SU-DHL-6 (cell line): Measurements from ENCODE around the gene CDK19.

Experiments used
- H2AFZ ChIP-seq: fragments of 200-600 bp; sonication (generic); 2 replicates; pipeline ENCODE4 v1.6.1; 2014; ENCODE audit warnings: low read depth, mild to moderate bottlenecking, moderate library complexity, mixed read lengths, antibody characterized with exemption, low read length; ENCODE audit not compliant: severe bottlenecking
- H3F3A ChIP-seq: fragments of 200-600 bp; shearing (Covaris generic); 2 replicates; pipeline ENCODE4 v1.6.0; 2016; ENCODE audit warnings: antibody characterized with exemption, mild to moderate bottlenecking; ENCODE audit not compliant: insufficient read depth
- H3K27ac ChIP-seq: fragments of 200-600 bp; sonication (generic); 2 replicates; pipeline ENCODE4 v1.5.1; 2016; ENCODE audit warnings: low read depth, mild to moderate bottlenecking, low read length, moderate library complexity, mixed read lengths
- H3K27me3 ChIP-seq: fragments of 200-600 bp; sonication (generic), shearing (Covaris generic); 2 replicates; pipeline ENCODE4 v1.6.0; 2014; ENCODE audit warnings: mild to moderate bottlenecking, low read length
- H3K36me3 ChIP-seq: fragments of 200-600 bp; sonication (generic); 2 replicates; pipeline ENCODE4 v1.6.1; 2014; ENCODE audit warnings: mild to moderate bottlenecking, low read length, mixed read lengths
- H3K4me2 ChIP-seq: fragments of 300-600, 200-600 bp; shearing (Covaris generic), sonication (generic); 2 replicates; pipeline ENCODE4 v1.6.0; 2014; ENCODE audit warnings: low read length, low read depth, mild to moderate bottlenecking; ENCODE audit not compliant: poor library complexity, severe bottlenecking
- H3K4me3 ChIP-seq: fragments of 200-600 bp; sonication (generic); 2 replicates; pipeline ENCODE4 v1.5.1; 2014; ENCODE audit warnings: antibody characterized with exemption, low read length, mild to moderate bottlenecking, mixed read lengths; ENCODE audit not compliant: insufficient read depth, poor library complexity, severe bottlenecking
- H3K79me2 ChIP-seq: fragments of 200-600 bp; sonication (generic); 2 replicates; pipeline ENCODE4 v1.6.1; 2014; ENCODE audit warnings: mild to moderate bottlenecking, low read length, moderate library complexity; ENCODE audit not compliant: insufficient read depth
- H3K9ac ChIP-seq: fragments of 200-600 bp; sonication (generic); 2 replicates; pipeline ENCODE4 v1.7.0; 2014; ENCODE audit warnings: mild to moderate bottlenecking, low read length
- H3K9me2 ChIP-seq: fragments of 200-600 bp; sonication (generic); replicated peaks from 2 replicates; pipeline ENCODE4 v1.6.1; 2014; ENCODE audit warnings: low read length; ENCODE audit not compliant: insufficient read depth
- H3K9me3 ChIP-seq: fragments of 200-600 bp; sonication (generic); 2 replicates; pipeline ENCODE4 v1.6.1; 2014; ENCODE audit warnings: low read length, mixed read lengths; ENCODE audit not compliant: insufficient read depth
- H4K20me1 ChIP-seq: fragments of 200-600 bp; sonication (generic); 2 replicates; pipeline ENCODE4 v1.6.1; 2014; ENCODE audit warnings: low read depth, mild to moderate bottlenecking, antibody characterized with exemption, low read length, moderate library complexity, mixed read lengths
- EZH2phosphoT487 ChIP-seq: fragments of 200-600 bp; sonication (generic), shearing (Covaris generic); conservative IDR thresholded peaks from 2 replicates; pipeline ENCODE4 v1.6.1; 2018; ENCODE audit warnings: mild to moderate bottlenecking, antibody characterized with exemption, low read length, moderate library complexity, mixed read lengths
- TF ChIP-seq, protein P1 (sequence below): fragments of 200-600 bp; sonication (generic); IDR thresholded peaks from one replicate; pipeline ENCODE4 v1.5.1; 2017; ENCODE audit warnings: antibody characterized with exemption, mild to moderate bottlenecking, low read length, moderate library complexity; ENCODE audit not compliant: insufficient read depth, poor library complexity, severe bottlenecking

The CDK19 gene

DNA sequence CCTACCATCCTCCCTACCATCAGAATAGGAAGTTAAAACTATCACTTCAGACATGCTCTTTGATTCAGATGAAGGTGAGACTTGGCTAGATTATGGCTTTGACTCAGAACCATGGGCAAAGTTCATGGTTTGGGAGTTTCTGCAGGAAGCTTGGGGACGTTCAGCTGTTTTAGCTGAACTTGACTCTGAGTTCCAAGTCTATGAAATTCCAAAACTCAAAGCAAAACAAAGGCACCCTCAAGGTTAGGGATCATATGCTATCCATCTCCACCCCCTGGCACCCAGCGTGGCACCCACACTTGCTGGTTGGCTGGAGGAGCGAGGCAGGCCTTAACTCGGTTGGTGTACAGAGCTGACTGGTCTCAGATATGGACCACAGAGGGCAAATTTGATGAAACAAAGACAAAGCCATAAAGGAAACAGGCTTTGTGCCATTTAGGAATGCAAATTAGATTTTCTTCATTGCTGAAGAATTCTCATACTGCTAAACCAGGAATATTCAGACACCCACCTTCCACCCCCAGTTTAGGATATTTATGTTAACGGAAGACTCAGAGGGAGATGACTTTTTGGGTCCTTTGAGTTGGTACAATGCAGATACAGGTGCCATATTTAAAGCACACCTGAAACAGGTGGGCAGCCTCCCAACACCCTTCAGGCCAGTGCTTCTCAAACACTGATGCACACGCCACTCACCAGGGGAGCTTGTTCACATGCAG lies 250.4 kb downstream of the CDK19 start:
- H3K4me2 ChIP-seq, result no peak overlapping the region
- no peaks in the 10 kb centered on the region for H3K79me2 ChIP-seq
- H3K36me3 ChIP-seq, result no peaks in the 10 kb centered on the region
- H3K9me3 ChIP-seq, result no peaks in the 10 kb centered on the region
- no peak overlapping the region for H3K9ac ChIP-seq
- no peaks in the 10 kb centered on the region for H3F3A ChIP-seq
- H2AFZ ChIP-seq, result no peak overlapping the region
- no peak overlapping the region for H3K27ac ChIP-seq
- no peaks in the 10 kb centered on the region for H3K9me2 ChIP-seq
- H3K27me3 ChIP-seq, result no peaks in the 10 kb centered on the region
- H4K20me1 ChIP-seq, result no peaks in the 10 kb centered on the region
- TF ChIP-seq, protein P1, sequence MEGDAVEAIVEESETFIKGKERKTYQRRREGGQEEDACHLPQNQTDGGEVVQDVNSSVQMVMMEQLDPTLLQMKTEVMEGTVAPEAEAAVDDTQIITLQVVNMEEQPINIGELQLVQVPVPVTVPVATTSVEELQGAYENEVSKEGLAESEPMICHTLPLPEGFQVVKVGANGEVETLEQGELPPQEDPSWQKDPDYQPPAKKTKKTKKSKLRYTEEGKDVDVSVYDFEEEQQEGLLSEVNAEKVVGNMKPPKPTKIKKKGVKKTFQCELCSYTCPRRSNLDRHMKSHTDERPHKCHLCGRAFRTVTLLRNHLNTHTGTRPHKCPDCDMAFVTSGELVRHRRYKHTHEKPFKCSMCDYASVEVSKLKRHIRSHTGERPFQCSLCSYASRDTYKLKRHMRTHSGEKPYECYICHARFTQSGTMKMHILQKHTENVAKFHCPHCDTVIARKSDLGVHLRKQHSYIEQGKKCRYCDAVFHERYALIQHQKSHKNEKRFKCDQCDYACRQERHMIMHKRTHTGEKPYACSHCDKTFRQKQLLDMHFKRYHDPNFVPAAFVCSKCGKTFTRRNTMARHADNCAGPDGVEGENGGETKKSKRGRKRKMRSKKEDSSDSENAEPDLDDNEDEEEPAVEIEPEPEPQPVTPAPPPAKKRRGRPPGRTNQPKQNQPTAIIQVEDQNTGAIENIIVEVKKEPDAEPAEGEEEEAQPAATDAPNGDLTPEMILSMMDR, result no peak
- TF ChIP-seq EZH2phosphoT487, result no peak
- H3K4me3 ChIP-seq, result no peak overlapping the region

DNA sequence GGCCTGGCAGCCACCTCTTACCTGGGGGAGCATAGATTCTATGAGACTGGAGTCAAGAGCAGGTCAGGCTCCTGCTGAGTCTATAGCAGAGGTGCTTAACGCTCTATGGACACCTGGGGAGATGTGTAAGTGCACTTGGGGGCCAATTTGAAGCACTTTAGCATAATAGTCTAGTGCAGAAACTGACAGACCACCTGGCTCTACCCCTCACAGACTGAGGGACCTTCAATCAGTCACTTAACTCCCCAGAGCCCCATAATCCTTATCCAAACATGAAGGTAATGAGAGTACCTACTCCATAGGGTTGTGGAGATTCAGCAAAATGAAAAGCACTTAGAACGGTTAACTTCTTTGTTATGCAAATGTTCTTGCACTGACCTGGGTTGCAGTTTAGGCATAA lies 251.6 kb downstream of the CDK19 start:
- H3K9me3 ChIP-seq, result no peaks in the 10 kb centered on the region
- TF ChIP-seq, protein P1, result no peak
- TF ChIP-seq EZH2phosphoT487, result no peak
- no peaks in the 10 kb centered on the region for H3K79me2 ChIP-seq
- no peaks in the 10 kb centered on the region for H4K20me1 ChIP-seq
- no peaks in the 10 kb centered on the region for H3K36me3 ChIP-seq
- H2AFZ ChIP-seq, result no peak overlapping the region
- no peak overlapping the region for H3K9ac ChIP-seq
- no peaks in the 10 kb centered on the region for H3K9me2 ChIP-seq
- H3K4me2 ChIP-seq, result no peak overlapping the region
- H3F3A ChIP-seq, result no peaks in the 10 kb centered on the region
- no peak overlapping the region for H3K27ac ChIP-seq
- H3K4me3 ChIP-seq, result no peak overlapping the region
- H3K27me3 ChIP-seq, result no peaks in the 10 kb centered on the region

DNA sequence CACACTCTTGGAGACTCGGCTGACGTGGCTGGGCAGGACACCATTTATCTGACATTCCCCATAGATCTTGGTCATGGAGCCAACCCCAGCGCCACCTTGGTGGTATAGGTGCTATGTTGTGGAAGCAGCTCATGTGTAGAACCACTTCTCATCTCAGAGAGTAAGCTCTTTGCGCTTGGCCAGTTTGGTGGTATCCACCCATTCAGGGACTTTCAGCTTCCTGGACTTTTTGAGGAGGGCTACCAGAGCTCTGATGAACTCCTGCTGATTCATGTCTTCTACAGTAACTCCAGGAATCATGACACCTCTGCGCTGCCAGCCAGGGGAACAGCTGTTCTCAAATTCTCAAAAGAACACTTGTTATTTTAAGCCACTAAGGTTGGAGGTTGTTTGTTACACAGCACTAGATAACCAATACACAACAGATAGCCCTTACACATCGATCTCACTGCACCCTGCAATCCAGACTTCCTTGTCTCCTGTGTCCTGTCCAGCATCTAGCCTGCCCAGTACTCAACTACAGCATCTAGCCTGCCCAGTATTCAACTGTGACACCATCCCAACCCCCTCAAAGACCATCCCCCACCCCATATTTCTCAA lies 252.9 kb downstream of the CDK19 start:
- Histone ChIP-seq H3K9ac (no peak overlapping the region), H3K27ac (no peak overlapping the region), H3K4me2 (no peak overlapping the region), H4K20me1 (no peaks in the 10 kb centered on the region), H3K27me3 (no peaks in the 10 kb centered on the region), H3K4me3 (no peak overlapping the region), H3K79me2 (no peaks in the 10 kb centered on the region), H3K9me2 (no peaks in the 10 kb centered on the region), H3K36me3 (no peaks in the 10 kb centered on the region), H3F3A (no peaks in the 10 kb centered on the region), H2AFZ (no peak overlapping the region), H3K9me3 (no peaks in the 10 kb centered on the region)
- TF ChIP-seq, protein P1, result no peak
- no peak for TF ChIP-seq EZH2phosphoT487
